HEK293 (cell line): Measurements from ENCODE around the gene INPP5A.

Experiments used
- CTCF ChIA-PET: fragments of 350-600 bp; formaldehyde crosslinking; extraction: SDS; loops from one replicate; lab custom pipeline; 2021; ENCODE audit warnings: antibody characterized with exemption; lab: Yijun Ruan, JAX
- POLR2A ChIA-PET: fragments of 300-600 bp; formaldehyde crosslinking; extraction: SDS; loops from one replicate; lab custom pipeline; 2020; ENCODE audit warnings: antibody characterized with exemption, inconsistent platforms; lab: Yijun Ruan, JAX
- H3K27ac ChIP-seq: fragments of 200-500 bp; sonication (Bioruptor generic); 2 replicates; pipeline ENCODE4 v1.5.1; 2014; ENCODE audit warnings: low read depth, low read length, control low read depth, inconsistent platforms; ENCODE audit errors: extremely low read depth
- H3K36me3 ChIP-seq, 2 experiments: fragments of 200-500 bp in 1 of 2; sonication (Bioruptor generic) in 1 of 2; 1 replicate in 1 of 2; 2 replicates in 1 of 2; pipeline ENCODE4 v1.5.1; 2014 to 2017; ENCODE audit warnings: inconsistent platforms in 2 of 2, low read length in 2 of 2; ENCODE audit not compliant: control insufficient read depth in 2 of 2, insufficient read depth in 1 of 2
- H3K4me1 ChIP-seq: fragments of 200-500 bp; sonication (Bioruptor generic); 2 replicates; pipeline ENCODE4 v1.5.1; 2014; ENCODE audit warnings: mild to moderate bottlenecking, low read length, inconsistent platforms; ENCODE audit not compliant: control insufficient read depth, insufficient read depth
- H3K4me3 ChIP-seq: 2 replicates; pipeline ENCODE4 v1.5.1; 2011; ENCODE audit warnings: low read depth, mild to moderate bottlenecking, control low read depth, low read length, moderate library complexity
- H3K9me3 ChIP-seq: fragments of 200-500 bp; sonication (Bioruptor generic); 2 replicates; pipeline ENCODE4 v1.5.1; 2014; ENCODE audit warnings: low read depth, low read length, inconsistent platforms; ENCODE audit not compliant: control insufficient read depth, insufficient read depth
- HOXA7 ChIP-seq: sonication (generic); formaldehyde crosslinking; IDR thresholded peaks from 2 replicates; pipeline ENCODE4 v1.8.1; 2022; ENCODE audit warnings: missing genetic modification reagents, borderline replicate concordance
- HOXC10 ChIP-seq: sonication (generic); formaldehyde crosslinking; IDR thresholded peaks from 2 replicates; pipeline ENCODE4 v1.8.1; 2023; ENCODE audit warnings: mild to moderate bottlenecking, missing genetic modification reagents
- HOXD13 ChIP-seq: sonication (generic); formaldehyde crosslinking; IDR thresholded peaks from 2 replicates; pipeline ENCODE4 v1.8.0; 2022; ENCODE audit warnings: missing genetic modification reagents, borderline replicate concordance
- TCF7L2 ChIP-seq: IDR thresholded peaks from 2 replicates; pipeline ENCODE4 v1.6.1; 2011; ENCODE audit warnings: low read depth, mild to moderate bottlenecking, inconsistent platforms, low read length, moderate library complexity, borderline replicate concordance
- TRIM28 ChIP-seq: IDR thresholded peaks from 2 replicates; pipeline ENCODE4 v1.6.1; 2011; ENCODE audit warnings: low read length, control low read depth, borderline replicate concordance
- ZFP3 ChIP-seq: fragments of 450-650 bp; formaldehyde crosslinking; IDR thresholded peaks from 2 replicates; pipeline ENCODE4 v1.5.1; 2016; ENCODE audit warnings: low read depth, missing biosample characterization, missing genetic modification characterization
- ZNF146 ChIP-seq: fragments of 450-650 bp; formaldehyde crosslinking; IDR thresholded peaks from 2 replicates; pipeline ENCODE4 v1.5.1; 2016; ENCODE audit warnings: missing biosample characterization, missing genetic modification characterization
- ZNF221 ChIP-seq: fragments of 450-650 bp; formaldehyde crosslinking; IDR thresholded peaks from 2 replicates; pipeline ENCODE4 v1.5.1; 2017; ENCODE audit warnings: missing biosample characterization, missing genetic modification characterization, borderline replicate concordance
- ZNF239 ChIP-seq: fragments of 450-650 bp; formaldehyde crosslinking; IDR thresholded peaks from 2 replicates; pipeline ENCODE4 v1.5.1; 2016; ENCODE audit warnings: missing biosample characterization, missing genetic modification characterization
- ZNF423 ChIP-seq: fragments of 450-650 bp; formaldehyde crosslinking; IDR thresholded peaks from 2 replicates; pipeline ENCODE4 v1.5.1; 2016; ENCODE audit warnings: missing biosample characterization, missing genetic modification characterization
- ZNF501 ChIP-seq: fragments of 450-650 bp; formaldehyde crosslinking; IDR thresholded peaks from 2 replicates; pipeline ENCODE4 v1.5.1; 2016; ENCODE audit warnings: missing biosample characterization, missing genetic modification characterization
- ZNF555 ChIP-seq: fragments of 450-650 bp; formaldehyde crosslinking; conservative IDR thresholded peaks from 2 replicates; pipeline ENCODE4 v1.5.1; 2017; ENCODE audit warnings: missing biosample characterization, mild to moderate bottlenecking, missing genetic modification characterization, inconsistent platforms
- ZNF600 ChIP-seq: fragments of 450-650 bp; formaldehyde crosslinking; IDR thresholded peaks from 2 replicates; pipeline ENCODE4 v1.5.1; 2016; ENCODE audit warnings: missing biosample characterization, missing genetic modification characterization
- ZNF629 ChIP-seq: fragments of 450-650 bp; formaldehyde crosslinking; IDR thresholded peaks from 2 replicates; pipeline ENCODE4 v1.5.1; 2017; ENCODE audit warnings: missing biosample characterization, missing genetic modification characterization
- ZNF658 ChIP-seq: fragments of 450-650 bp; formaldehyde crosslinking; IDR thresholded peaks from 2 replicates; pipeline ENCODE4; 2016; ENCODE audit warnings: missing biosample characterization, missing genetic modification characterization
- ZNF701 ChIP-seq: fragments of 450-650 bp; formaldehyde crosslinking; IDR thresholded peaks from 2 replicates; pipeline ENCODE4 v1.5.1; 2016; ENCODE audit warnings: missing biosample characterization, missing genetic modification characterization
- ZNF707 ChIP-seq: fragments of 450-650 bp; formaldehyde crosslinking; IDR thresholded peaks from 2 replicates; pipeline ENCODE4 v1.5.1; 2016; ENCODE audit warnings: missing biosample characterization, missing genetic modification characterization
- ZNF837 ChIP-seq: fragments of 450-650 bp; formaldehyde crosslinking; IDR thresholded peaks from 2 replicates; pipeline ENCODE4 v1.5.1; 2016; ENCODE audit warnings: missing biosample characterization, missing genetic modification characterization
- TF ChIP-seq, protein P1 (sequence below): fragments of 450-650 bp; formaldehyde crosslinking; IDR thresholded peaks from 2 replicates; pipeline ENCODE4 v1.5.1; 2016; ENCODE audit warnings: missing biosample characterization, missing genetic modification characterization
- TF ChIP-seq, protein P2 (sequence below): fragments of 450-650 bp; formaldehyde crosslinking; IDR thresholded peaks from 2 replicates; pipeline ENCODE4 v1.5.1; 2017; ENCODE audit warnings: missing biosample characterization, missing genetic modification characterization
- TF ChIP-seq, protein P3 (sequence below): fragments of 450-650 bp; formaldehyde crosslinking; IDR thresholded peaks from 2 replicates; pipeline ENCODE4 v1.5.1; 2016; ENCODE audit warnings: missing biosample characterization, missing genetic modification characterization, borderline replicate concordance
- TF ChIP-seq, protein P4 (sequence below): fragments of 450-650 bp; formaldehyde crosslinking; IDR thresholded peaks from 2 replicates; pipeline ENCODE4 v1.5.1; 2016; ENCODE audit warnings: missing biosample characterization, missing genetic modification characterization, low read depth

INPP5A gene

DNA sequence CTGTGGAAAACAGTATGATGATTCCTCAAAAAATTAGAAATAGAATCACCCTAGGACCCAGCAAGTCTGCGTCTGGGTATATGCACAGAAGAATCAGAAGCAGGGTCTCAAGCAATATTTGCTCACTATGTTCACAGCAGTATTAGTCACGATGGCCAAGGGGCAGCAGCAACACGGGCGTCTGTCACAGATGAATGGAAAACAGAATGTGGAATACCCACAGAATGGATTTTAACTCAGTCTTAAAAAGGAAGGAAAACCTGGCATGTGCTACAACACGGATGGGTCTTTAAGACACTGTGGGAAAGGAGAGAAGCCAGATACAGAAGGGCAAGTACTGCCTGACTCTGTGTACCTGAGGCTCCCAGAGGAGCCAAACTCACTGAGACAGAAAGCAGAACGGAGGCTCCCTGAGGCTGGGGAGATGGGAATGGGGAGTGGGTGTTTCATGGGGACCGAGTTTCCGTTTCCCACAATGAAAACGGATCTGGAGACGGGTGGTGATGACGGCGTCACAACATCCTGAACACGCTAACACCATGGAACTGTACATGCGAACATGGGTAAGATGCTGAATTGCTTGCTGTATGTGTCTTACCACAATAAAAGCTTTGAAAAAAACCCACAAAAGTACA is 36.7 kb upstream of the INPP5A start (continued):
- no peak for TF ChIP-seq ZNF423 (tag by site-specific recombination)
- no peak for TF ChIP-seq ZNF707 (tag by site-specific recombination)
- TF ChIP-seq, protein P1, sequence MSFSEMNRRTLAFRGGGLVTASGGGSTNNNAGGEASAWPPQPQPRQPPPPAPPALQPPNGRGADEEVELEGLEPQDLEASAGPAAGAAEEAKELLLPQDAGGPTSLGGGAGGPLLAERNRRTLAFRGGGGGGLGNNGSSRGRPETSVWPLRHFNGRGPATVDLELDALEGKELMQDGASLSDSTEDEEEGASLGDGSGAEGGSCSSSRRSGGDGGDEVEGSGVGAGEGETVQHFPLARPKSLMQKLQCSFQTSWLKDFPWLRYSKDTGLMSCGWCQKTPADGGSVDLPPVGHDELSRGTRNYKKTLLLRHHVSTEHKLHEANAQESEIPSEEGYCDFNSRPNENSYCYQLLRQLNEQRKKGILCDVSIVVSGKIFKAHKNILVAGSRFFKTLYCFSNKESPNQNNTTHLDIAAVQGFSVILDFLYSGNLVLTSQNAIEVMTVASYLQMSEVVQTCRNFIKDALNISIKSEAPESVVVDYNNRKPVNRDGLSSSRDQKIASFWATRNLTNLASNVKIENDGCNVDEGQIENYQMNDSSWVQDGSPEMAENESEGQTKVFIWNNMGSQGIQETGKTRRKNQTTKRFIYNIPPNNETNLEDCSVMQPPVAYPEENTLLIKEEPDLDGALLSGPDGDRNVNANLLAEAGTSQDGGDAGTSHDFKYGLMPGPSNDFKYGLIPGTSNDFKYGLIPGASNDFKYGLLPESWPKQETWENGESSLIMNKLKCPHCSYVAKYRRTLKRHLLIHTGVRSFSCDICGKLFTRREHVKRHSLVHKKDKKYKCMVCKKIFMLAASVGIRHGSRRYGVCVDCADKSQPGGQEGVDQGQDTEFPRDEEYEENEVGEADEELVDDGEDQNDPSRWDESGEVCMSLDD (tag by site-specific recombination): no peak

DNA sequence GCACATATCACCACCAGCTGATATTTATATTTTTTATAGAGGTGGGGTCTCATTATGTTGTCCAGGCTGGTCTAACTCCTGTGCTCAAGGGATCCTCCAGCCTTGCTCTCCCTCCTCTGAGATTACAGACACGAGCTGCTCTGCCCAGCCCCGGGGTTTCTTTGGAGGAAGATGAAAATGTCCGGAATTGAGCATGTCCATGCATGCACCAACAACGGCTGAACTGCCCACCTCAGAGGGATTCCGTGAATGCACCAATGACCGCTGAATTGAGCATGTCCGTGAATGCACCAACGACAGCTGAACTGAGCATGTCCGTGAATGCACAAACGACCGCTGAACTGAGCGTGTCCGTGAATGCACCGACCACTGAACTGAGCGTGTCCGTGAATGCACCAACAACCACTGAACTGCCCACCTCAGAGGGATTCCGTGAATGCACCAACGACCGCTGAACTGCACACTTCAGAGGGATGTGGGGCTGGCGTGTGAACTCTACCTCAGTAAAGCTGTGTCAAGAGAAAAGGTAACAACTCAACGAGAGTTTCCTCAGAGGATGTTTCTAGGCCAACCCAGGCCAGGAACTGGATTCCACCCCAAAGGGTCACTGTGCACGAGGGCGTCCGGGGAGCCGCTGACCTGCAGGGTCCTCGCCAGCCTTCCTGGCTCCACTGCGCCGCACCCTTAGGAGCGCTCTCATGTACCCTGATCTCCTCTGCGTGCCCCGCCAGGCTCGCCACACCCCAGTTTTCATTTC is 34.9 kb upstream of the INPP5A start:
- POLR2A ChIA-PET: interaction anchor here (1.3 kb wide), 1 partner anchor 15 kb away, joined by 7 read pairs; no protein-coding TSS in a partner anchor
- Histone ChIP-seq H3K4me1 (no peaks in the 10 kb centered on the region), H3K36me3 (no peaks in the 10 kb centered on the region), H3K4me3 (no peak overlapping the region)
- TF ChIP-seq ZNF629 (tag by site-specific recombination) (no peak), ZNF658 (tag by site-specific recombination) (no peak), TRIM28 (no peak), ZNF555 (tag by site-specific recombination) (no peak), HOXC10 (no peak), TCF7L2 (no peak), ZNF707 (tag by site-specific recombination) (no peak), ZNF146 (tag by site-specific recombination) (no peak), ZNF837 (tag by site-specific recombination) (no peak), ZNF600 (tag by site-specific recombination) (no peak), ZNF701 (tag by site-specific recombination) (no peak), ZFP3 (no peak), ZNF221 (tag by site-specific recombination) (no peak), ZNF501 (tag by site-specific recombination) (no peak), ZNF239 (tag by site-specific recombination) (no peak), HOXD13 (no peak), HOXA7 (CRISPR knock-in tag) (no peak)
- TF ChIP-seq, protein P2, sequence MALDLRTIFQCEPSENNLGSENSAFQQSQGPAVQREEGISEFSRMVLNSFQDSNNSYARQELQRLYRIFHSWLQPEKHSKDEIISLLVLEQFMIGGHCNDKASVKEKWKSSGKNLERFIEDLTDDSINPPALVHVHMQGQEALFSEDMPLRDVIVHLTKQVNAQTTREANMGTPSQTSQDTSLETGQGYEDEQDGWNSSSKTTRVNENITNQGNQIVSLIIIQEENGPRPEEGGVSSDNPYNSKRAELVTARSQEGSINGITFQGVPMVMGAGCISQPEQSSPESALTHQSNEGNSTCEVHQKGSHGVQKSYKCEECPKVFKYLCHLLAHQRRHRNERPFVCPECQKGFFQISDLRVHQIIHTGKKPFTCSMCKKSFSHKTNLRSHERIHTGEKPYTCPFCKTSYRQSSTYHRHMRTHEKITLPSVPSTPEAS (tag by site-specific recombination): no peak
- TF ChIP-seq, protein P3, sequence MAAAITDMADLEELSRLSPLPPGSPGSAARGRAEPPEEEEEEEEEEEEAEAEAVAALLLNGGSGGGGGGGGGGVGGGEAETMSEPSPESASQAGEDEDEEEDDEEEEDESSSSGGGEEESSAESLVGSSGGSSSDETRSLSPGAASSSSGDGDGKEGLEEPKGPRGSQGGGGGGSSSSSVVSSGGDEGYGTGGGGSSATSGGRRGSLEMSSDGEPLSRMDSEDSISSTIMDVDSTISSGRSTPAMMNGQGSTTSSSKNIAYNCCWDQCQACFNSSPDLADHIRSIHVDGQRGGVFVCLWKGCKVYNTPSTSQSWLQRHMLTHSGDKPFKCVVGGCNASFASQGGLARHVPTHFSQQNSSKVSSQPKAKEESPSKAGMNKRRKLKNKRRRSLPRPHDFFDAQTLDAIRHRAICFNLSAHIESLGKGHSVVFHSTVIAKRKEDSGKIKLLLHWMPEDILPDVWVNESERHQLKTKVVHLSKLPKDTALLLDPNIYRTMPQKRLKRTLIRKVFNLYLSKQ (tag by site-specific recombination): no peak
- TF ChIP-seq, protein P4, sequence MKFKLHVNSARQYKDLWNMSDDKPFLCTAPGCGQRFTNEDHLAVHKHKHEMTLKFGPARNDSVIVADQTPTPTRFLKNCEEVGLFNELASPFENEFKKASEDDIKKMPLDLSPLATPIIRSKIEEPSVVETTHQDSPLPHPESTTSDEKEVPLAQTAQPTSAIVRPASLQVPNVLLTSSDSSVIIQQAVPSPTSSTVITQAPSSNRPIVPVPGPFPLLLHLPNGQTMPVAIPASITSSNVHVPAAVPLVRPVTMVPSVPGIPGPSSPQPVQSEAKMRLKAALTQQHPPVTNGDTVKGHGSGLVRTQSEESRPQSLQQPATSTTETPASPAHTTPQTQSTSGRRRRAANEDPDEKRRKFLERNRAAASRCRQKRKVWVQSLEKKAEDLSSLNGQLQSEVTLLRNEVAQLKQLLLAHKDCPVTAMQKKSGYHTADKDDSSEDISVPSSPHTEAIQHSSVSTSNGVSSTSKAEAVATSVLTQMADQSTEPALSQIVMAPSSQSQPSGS (tag by site-specific recombination): no peak
- TF ChIP-seq, all 188 proteins: peak for 0
- Histone ChIP-seq H3K27ac (no peak overlapping the region), H3K9me3 (no peaks in the 10 kb centered on the region)
- CTCF ChIA-PET: interaction anchor here (0.7 to 1.1 kb wide), 2 partner anchors 44 to 113 kb away, joined by 3 read pairs; no protein-coding TSS in a partner anchor
